Common myeloid progenitor, CD34-positive (primary cell): ENCODE results near the gene TBX21.
"Not testable (repeated sequence)": the region's sequence is repeated elsewhere in the genome, so short reads cannot be mapped to it uniquely, and the experiment has no call there.

ENCODE experiments used
- CTCF ChIA-PET: fragments of 350-600 bp; sonication (Branson Sonifier 250); formaldehyde crosslinking; loops from one replicate; lab custom pipeline; 2021; ENCODE audit warnings: antibody characterized with exemption; lab: Charles Lee
- POLR2A ChIA-PET: fragments of 350-600 bp; sonication (Branson Sonifier 250); formaldehyde crosslinking; loops from one replicate; lab custom pipeline; 2021; ENCODE audit warnings: antibody characterized with exemption; lab: Charles Lee
- DNase-seq, 3 donors: peaks; one replicate each; pipeline versions ENCODE4 v3.0.0 to v3.0.0-alpha.2; 2013
- H3K27ac ChIP-seq, 2 experiments: 1 replicate in 1 of 2; 2 replicates in 1 of 2; pipeline ENCODE4 v1.7.0; 2013; ENCODE audit warnings: inconsistent platforms in 2 of 2, low read length in 2 of 2, mild to moderate bottlenecking in 2 of 2, low read depth in 1 of 2, moderate library complexity in 1 of 2; ENCODE audit not compliant: severe bottlenecking in 2 of 2, insufficient read depth in 1 of 2, poor library complexity in 1 of 2
- H3K27me3 ChIP-seq, 5 experiments: replicated peaks in 2 of 5; 1 replicate in 3 of 5; 2 replicates in 2 of 5; pipeline versions ENCODE4 v1.6.1 to v1.7.0; 2013; ENCODE audit warnings: low read length in 4 of 5, mild to moderate bottlenecking in 2 of 5, moderate library complexity in 2 of 5, inconsistent platforms in 1 of 5; ENCODE audit not compliant: insufficient read depth in 5 of 5, control insufficient read depth in 4 of 5
- H3K36me3 ChIP-seq, 4 experiments: 1 replicate in 2 of 4; 2 replicates in 2 of 4; pipeline versions ENCODE4 v1.6.1 to v1.7.0; 2013; ENCODE audit warnings: low read length in 3 of 4, control low read depth in 1 of 4, mild to moderate bottlenecking in 1 of 4; ENCODE audit not compliant: control insufficient read depth in 4 of 4, insufficient read depth in 4 of 4
- H3K4me1 ChIP-seq, 4 experiments: 1 replicate in 3 of 4; 2 replicates in 1 of 4; pipeline versions ENCODE4 v1.6.1 to v1.7.1; 2013; ENCODE audit warnings: low read length in 3 of 4, mild to moderate bottlenecking in 3 of 4, control low read depth in 1 of 4, inconsistent platforms in 1 of 4, moderate library complexity in 1 of 4; ENCODE audit not compliant: control insufficient read depth in 4 of 4, insufficient read depth in 4 of 4; ENCODE audit errors: control extremely low read depth in 1 of 4
- H3K4me3 ChIP-seq, 7 experiments: 1 replicate in 4 of 7; 2 replicates in 3 of 7; pipeline versions ENCODE4 v1.5.1 to v1.7.0; 2013; ENCODE audit warnings: mild to moderate bottlenecking in 7 of 7, low read length in 6 of 7, moderate library complexity in 6 of 7, inconsistent platforms in 2 of 7, low read depth in 2 of 7, control low read depth in 1 of 7; ENCODE audit not compliant: insufficient read depth in 4 of 7, control insufficient read depth in 1 of 7; ENCODE audit errors: extremely low read depth in 1 of 7
- H3K9me3 ChIP-seq, 5 experiments: 1 replicate in 4 of 5; 2 replicates in 1 of 5; pipeline versions ENCODE4 v1.6.1 to v1.7.1; 2013; ENCODE audit warnings: low read length in 4 of 5, mild to moderate bottlenecking in 2 of 5, inconsistent platforms in 1 of 5, low read depth in 1 of 5, moderate library complexity in 1 of 5; ENCODE audit not compliant: control insufficient read depth in 4 of 5, insufficient read depth in 2 of 5; ENCODE audit errors: control extremely low read depth in 1 of 5
- WGBS: methylation state at CpG from one replicate; pipeline ENCODE4 v1.1.5; 2013; ENCODE audit not compliant: insufficient coverage; 5-methylcytosine and 5-hydroxymethylcytosine counted together

TBX21 gene

GRCh38 chr17:47773649-47774048 is 40.6 kb downstream of the TBX21 start:
- H3K4me3 ChIP-seq, H3K27ac ChIP-seq, POLR2A ChIA-PET, H3K36me3 ChIP-seq, DNase-seq, H3K4me1 ChIP-seq, H3K9me3 ChIP-seq: not testable (repeated sequence)
- peaks cover 0 to 49% (median 22%) of the 10 kb centered on the region in 5 experiments for H3K27me3 ChIP-seq
- WGBS: 88% methylated on average over 8 of the region's 9 CpGs
- CTCF ChIA-PET: interaction anchor here (1.3 kb wide), 1 partner anchor 109 kb away, joined by 3 read pairs; no protein-coding TSS in a partner anchor

GRCh38 chr17:47774331-47774730 is 41.3 kb downstream of the TBX21 start:
- Histone ChIP-seq H3K36me3 (no peaks in the 10 kb centered on the region), H3K4me1 (no peaks in the 10 kb centered on the region), H3K27me3 (peaks cover 0 to 51% (median 21%) of the 10 kb centered on the region in 5 experiments), H3K4me3 (no peak overlapping the region), H3K27ac (no peak overlapping the region), H3K9me3 (peaks cover 0 to 6% (median 0%) of the 10 kb centered on the region in 5 experiments)
- CTCF ChIA-PET: no interaction called here
- POLR2A ChIA-PET: no interaction called here
- 78% methylated on average over 3 of the region's 4 CpGs for whole genome bisulfite sequencing
- peak in 1 of 3 donors; percentile 7 for DNase-seq

GRCh38 chr17:47774987-47775580 is 42.0 kb downstream of the TBX21 start:
- POLR2A ChIA-PET: no interaction called here

GRCh38 chr17:47776330-47777197 is 43.5 kb downstream of the TBX21 start:
- Histone ChIP-seq H3K9me3 (no peaks in the 10 kb centered on the region), H3K4me3 (no peak overlapping the region), H3K27ac (no peak overlapping the region), H3K4me1 (no peaks in the 10 kb centered on the region), H3K36me3 (no peaks in the 10 kb centered on the region), H3K27me3 (peaks cover 5 to 64% (median 17%) of the 10 kb centered on the region in 5 experiments)
- 47% methylated on average over 8 of the region's 14 CpGs for WGBS
- CTCF ChIA-PET: interaction anchor here (1.0 to 1.4 kb wide), 2 partner anchors 25 to 35 kb away, joined by 3 to 4 read pairs; no protein-coding TSS in a partner anchor
- POLR2A ChIA-PET: no interaction called here
- peak; percentile 36 to 76 (median 69) for DNase-seq

More at GRCh38 chr17:47774987-47775580, 42.0 kb downstream of the TBX21 start:
- no peaks in the 10 kb centered on the region for H3K4me1 ChIP-seq
- H3K4me3 ChIP-seq: no peak overlapping the region
- no peak overlapping the region for H3K27ac ChIP-seq
- DNase-seq: no peak
- H3K36me3 ChIP-seq: no peaks in the 10 kb centered on the region
- peaks cover 0 to 5% (median 0%) of the 10 kb centered on the region in 5 experiments for H3K9me3 ChIP-seq
- CTCF ChIA-PET: no interaction called here
- H3K27me3 ChIP-seq: peaks cover 5 to 53% (median 20%) of the 10 kb centered on the region in 5 experiments
- 100% methylated on average over 1 of the region's 1 CpG for WGBS

- peaks cover 9 to 69% (median 17%) of the 10 kb centered on the region in 5 experiments for H3K27me3 ChIP-seq
- H3K4me3 ChIP-seq: no peak overlapping the region
- no peak overlapping the region for H3K27ac ChIP-seq
- H3K4me1 ChIP-seq: no peaks in the 10 kb centered on the region
- ChIA-PET CTCF (interaction anchor here (0.9 to 1.4 kb wide), 2 partner anchors 23 to 36 kb away, joined by 3 to 5 read pairs; no protein-coding TSS in a partner anchor), POLR2A (no interaction called here)
- WGBS: 29% methylated on average over 41 of the region's 45 CpGs
- DNase-seq: no peak
- no peaks in the 10 kb centered on the region for H3K9me3 ChIP-seq
- H3K36me3 ChIP-seq: no peaks in the 10 kb centered on the region
Measured at GRCh38 chr17:47778184-47778635, 45.2 kb downstream of the TBX21 start.

- no peak for DNase-seq
- Histone ChIP-seq H3K4me3 (no peak overlapping the region), H3K9me3 (no peaks in the 10 kb centered on the region), H3K4me1 (no peaks in the 10 kb centered on the region), H3K27me3 (peaks cover 9 to 57% (median 12%) of the 10 kb centered on the region in 5 experiments), H3K27ac (no peak overlapping the region), H3K36me3 (no peaks in the 10 kb centered on the region)
- 71% methylated on average over 4 of the region's 5 CpGs for WGBS
- POLR2A ChIA-PET: interaction anchor here (0.6 kb wide), 1 partner anchor 15 kb away, joined by 3 read pairs; no protein-coding TSS in a partner anchor
- CTCF ChIA-PET: no interaction called here
Measured at GRCh38 chr17:47781397-47781796, 48.4 kb downstream of the TBX21 start.
